Endothelial cell of umbilical vein (primary cell): ENCODE data around the gene SLC1A1. TPM values are rescaled to one million over a fixed set of nuclear protein-coding genes. Genes with fewer than 3 reads are reported as not detected.

Experiments used
- Bru-seq: library from RNA; stranded (reverse); fragments of 400-500 nt; gene quantifications from one replicate; lab custom pipeline; 2021; lab: Mats Ljungman, UMichigan
- BruChase-seq, 2 experiments: library from RNA; stranded (reverse); fragments of 400-500 nt; gene quantifications; one replicate each; lab custom pipeline; 2021; lab: Mats Ljungman, UMichigan
- BruUV-seq: library from RNA; stranded (reverse); fragments of 400-500 nt; replicated peaks from 2 replicates; lab custom pipeline; 2021; lab: Mats Ljungman, UMichigan
- CTCF ChIA-PET: fragments of 300-600, 350-600 bp; sonication (Branson Sonifier 250); formaldehyde crosslinking; loops from one replicate; lab custom pipeline; 2021; ENCODE audit warnings: antibody characterized with exemption, inconsistent platforms; lab: Charles Lee
- POLR2A ChIA-PET: fragments of 300-600, 350-600 bp; sonication (Branson Sonifier 250); formaldehyde crosslinking; loops from one replicate; lab custom pipeline; 2021; ENCODE audit warnings: antibody characterized with exemption, inconsistent platforms; lab: Charles Lee
- DNase-seq: peaks from one replicate; pipeline ENCODE4 v3.0.0-alpha.2; 2011; ENCODE audit warnings: low read depth, low spot score
- FAIRE-seq: peaks from 2 replicates; lab custom pipeline; 2011; peaks lifted over from hg19 to GRCh38; lab: Jason Lieb, UNC
- H2AFZ ChIP-seq: 2 replicates; pipeline ENCODE4 v1.6.0; 2012; ENCODE audit warnings: low read depth, low read length, control low read depth, inconsistent platforms
- H3K27ac ChIP-seq: 2 replicates; pipeline ENCODE4 v1.5.1; 2011; ENCODE audit warnings: low read depth, mild to moderate bottlenecking, control low read depth, low read length, moderate library complexity; ENCODE audit not compliant: insufficient read depth
- H3K27me3 ChIP-seq, 2 experiments: 2 replicates each; pipeline versions ENCODE4 v1.6.0 to v1.6.1; 2011; ENCODE audit warnings: low read length in 2 of 2, mixed read lengths in 1 of 2; ENCODE audit not compliant: control insufficient read depth in 2 of 2, insufficient read depth in 2 of 2
- H3K36me3 ChIP-seq, 2 experiments: 2 replicates in 1 of 2; 3 replicates in 1 of 2; pipeline ENCODE4 v1.5.1; 2011; ENCODE audit warnings: low read length in 2 of 2, mild to moderate bottlenecking in 1 of 2, moderate library complexity in 1 of 2; ENCODE audit not compliant: control insufficient read depth in 2 of 2, insufficient read depth in 2 of 2; ENCODE audit errors: extremely low read depth in 1 of 2
- H3K4me1 ChIP-seq: 3 replicates; pipeline ENCODE4 v1.5.1; 2011; ENCODE audit warnings: mild to moderate bottlenecking, low read length; ENCODE audit not compliant: control insufficient read depth, insufficient read depth; ENCODE audit errors: extremely low read depth
- H3K4me2 ChIP-seq: 2 replicates; pipeline ENCODE4 v1.6.1; 2011; ENCODE audit warnings: low read length, control low read depth, mixed read lengths; ENCODE audit not compliant: insufficient read depth
- H3K4me3 ChIP-seq, 3 experiments: fragments of 200-600 bp in 1 of 3; sonication (generic), shearing (Covaris generic) in 1 of 3; replicated peaks in 1 of 3; 2 replicates each; pipeline ENCODE4 v1.5.1; 2011 to 2016; ENCODE audit warnings: control low read depth in 3 of 3, low read length in 3 of 3, mild to moderate bottlenecking in 2 of 3, inconsistent platforms in 1 of 3, low read depth in 1 of 3, moderate library complexity in 1 of 3; ENCODE audit not compliant: insufficient read depth in 1 of 3
- H3K79me2 ChIP-seq: 2 replicates; pipeline ENCODE4 v1.6.0; 2012; ENCODE audit warnings: low read length, inconsistent platforms; ENCODE audit not compliant: control insufficient read depth, insufficient read depth
- H3K9ac ChIP-seq: replicated peaks from 2 replicates; pipeline ENCODE3; 2011; ENCODE audit warnings: low read length, control low read depth; ENCODE audit not compliant: insufficient read depth; ENCODE audit errors: extremely low read depth
- H3K9me1 ChIP-seq: replicated peaks from 3 replicates; pipeline ENCODE4 v1.6.0; 2011; ENCODE audit warnings: mild to moderate bottlenecking, low read length; ENCODE audit not compliant: control insufficient read depth, insufficient read depth; ENCODE audit errors: extremely low read depth
- H3K9me3 ChIP-seq: replicated peaks from 2 replicates; pipeline ENCODE4 v1.5.1; 2012; ENCODE audit warnings: low read length, inconsistent platforms; ENCODE audit not compliant: control insufficient read depth, insufficient read depth
- H4K20me1 ChIP-seq: replicated peaks from 2 replicates; pipeline ENCODE3; 2011; ENCODE audit warnings: mild to moderate bottlenecking, low read length; ENCODE audit not compliant: control insufficient read depth, insufficient read depth; ENCODE audit errors: extremely low read depth
- EZH2 ChIP-seq: IDR thresholded peaks from 2 replicates; pipeline ENCODE4 v1.6.1; 2012; ENCODE audit warnings: borderline replicate concordance, low read depth, mild to moderate bottlenecking, moderate library complexity, low read length, inconsistent platforms; ENCODE audit not compliant: severe bottlenecking
- FOS ChIP-seq: IDR thresholded peaks from 2 replicates; pipeline ENCODE4 v1.6.1; 2011; ENCODE audit warnings: mild to moderate bottlenecking, low read length, moderate library complexity, borderline replicate concordance; ENCODE audit not compliant: insufficient read depth
- GATA2 ChIP-seq: IDR thresholded peaks from 2 replicates; pipeline ENCODE4 v1.7.0; 2011; ENCODE audit warnings: low read depth, mild to moderate bottlenecking, moderate library complexity, mixed read lengths, low read length; ENCODE audit not compliant: insufficient read length, insufficient read depth
- JUN ChIP-seq: IDR thresholded peaks from 2 replicates; pipeline ENCODE4 v1.6.1; 2011; ENCODE audit warnings: borderline replicate concordance, low read depth; ENCODE audit not compliant: insufficient read length, insufficient read depth
- MAX ChIP-seq: IDR thresholded peaks from 2 replicates; pipeline ENCODE4 v1.6.1; 2011; ENCODE audit not compliant: insufficient read depth, insufficient read length
- MYC ChIP-seq: IDR thresholded peaks from one replicate; pipeline ENCODE4 v1.6.1; 2011; ENCODE audit warnings: mild to moderate bottlenecking, low read depth, low read length
- POLR2A ChIP-seq: IDR thresholded peaks from 2 replicates; pipeline ENCODE4 v1.6.1; 2012; ENCODE audit warnings: low read depth, mild to moderate bottlenecking, control low read depth, low read length
- POLR2AphosphoS5 ChIP-seq: IDR thresholded peaks from 2 replicates; pipeline ENCODE4 v1.6.1; 2012; ENCODE audit warnings: low read depth, mild to moderate bottlenecking, control low read depth, low read length, moderate library complexity; ENCODE audit not compliant: insufficient read depth
- dilution Hi-C: fragments of 300-500 bp; cut with MboI; formaldehyde crosslinking; loops from one replicate; pipeline ENCODE4 v1.15.0; 2019; ENCODE audit warnings: low sequenced_read_pairs; ENCODE audit not compliant: extremely low pct_ligation_motif_present
- intact Hi-C: fragments of 100-400 bp; cut with micrococcal nuclease; formaldehyde crosslinking; loops from one replicate; pipeline ENCODE4 v1.10.0; 2022
- long read RNA-seq: library from polyadenylated mRNA; stranded (forward); transcript quantifications from one replicate; pipeline ENCODE4 v2.0.0, GENCODE V29; 2021
- polyA minus RNA-seq, 3 experiments: library from RNA; depleted of rRNA, polyadenylated mRNA; stranded (reverse); fragments of >200 nt; gene quantifications; 1 replicate in 1 of 3; 2 replicates in 2 of 3; pipeline ENCODE4 v1.2.3, GENCODE V29; 2011
- polyA plus RNA-seq, 4 experiments: library from polyadenylated mRNA; depleted of rRNA in 3 of 4; stranded (reverse) in 3 of 4; unstranded in 1 of 4; fragments of >200 nt; gene quantifications; 2 replicates each; pipeline versions ENCODE4 v1.2.1 to v1.2.3, GENCODE V29; 2011 to 2012; ENCODE audit warnings: missing spikeins in 1 of 4
- total RNA-seq: library from RNA; stranded (reverse); gene quantifications from 2 replicates; pipeline ENCODE4 v1.2.3, GENCODE V29; 2021
- TF ChIP-seq, protein P1 (sequence below), 2 donors: IDR thresholded peaks; 1 replicate in 1 of 2; 2 replicates in 1 of 2; pipeline ENCODE4 v1.5.1; 2011; ENCODE audit warnings: low read length in 2 of 2, mild to moderate bottlenecking in 2 of 2, moderate library complexity in 2 of 2, control low read depth in 1 of 2, inconsistent platforms in 1 of 2, low read depth in 1 of 2; ENCODE audit not compliant: insufficient read depth in 1 of 2; ENCODE audit errors: extremely low read depth in 1 of 2

Gene SLC1A1
- 6.5 and 8.3 TPM in 2 replicates for total RNA-seq
- polyA plus RNA-seq = 5.2 and 5.8 TPM in 2 replicates
- 5.4 and 5.5 TPM in 2 replicates for polyA plus RNA-seq (2011; cell fraction: cytosol; rRNA removed)
- 5.0 and 6.0 TPM in 2 replicates for polyA plus RNA-seq (2011; cell fraction: nucleus; rRNA removed)
- polyA plus RNA-seq (2012) = 20.1 and 26.7 TPM in 2 replicates
- 8.7 and 11.5 TPM in 2 replicates for polyA minus RNA-seq
- polyA minus RNA-seq (2011; cell fraction: cytosol; rRNA and poly(A)+ RNA removed) = 4.3 TPM
- 3.8 and 4.6 TPM in 2 replicates for polyA minus RNA-seq (2011; cell fraction: nucleus; rRNA and poly(A)+ RNA removed)
- percentile 57 among the genes with signal in this experiment for Bru-seq, nascent RNA
- percentile 47 among the genes with signal in this experiment for BruChase-seq, experiment 1, labeled RNA remaining after a 6-hour chase
- percentile 48 among the genes with signal in this experiment for BruChase-seq, experiment 2, labeled RNA remaining after a 2-hour chase
- long read RNA-seq, transcript SLC1A1-201 (12 exons, 3,722 nt) = major isoform, 12 of 18 reads
- long read RNA-seq, partial matches to known transcripts = 2 of 18 reads
- long read RNA-seq, other reads (novel, unspliced or antisense) = 4 of 18 reads

DNA sequence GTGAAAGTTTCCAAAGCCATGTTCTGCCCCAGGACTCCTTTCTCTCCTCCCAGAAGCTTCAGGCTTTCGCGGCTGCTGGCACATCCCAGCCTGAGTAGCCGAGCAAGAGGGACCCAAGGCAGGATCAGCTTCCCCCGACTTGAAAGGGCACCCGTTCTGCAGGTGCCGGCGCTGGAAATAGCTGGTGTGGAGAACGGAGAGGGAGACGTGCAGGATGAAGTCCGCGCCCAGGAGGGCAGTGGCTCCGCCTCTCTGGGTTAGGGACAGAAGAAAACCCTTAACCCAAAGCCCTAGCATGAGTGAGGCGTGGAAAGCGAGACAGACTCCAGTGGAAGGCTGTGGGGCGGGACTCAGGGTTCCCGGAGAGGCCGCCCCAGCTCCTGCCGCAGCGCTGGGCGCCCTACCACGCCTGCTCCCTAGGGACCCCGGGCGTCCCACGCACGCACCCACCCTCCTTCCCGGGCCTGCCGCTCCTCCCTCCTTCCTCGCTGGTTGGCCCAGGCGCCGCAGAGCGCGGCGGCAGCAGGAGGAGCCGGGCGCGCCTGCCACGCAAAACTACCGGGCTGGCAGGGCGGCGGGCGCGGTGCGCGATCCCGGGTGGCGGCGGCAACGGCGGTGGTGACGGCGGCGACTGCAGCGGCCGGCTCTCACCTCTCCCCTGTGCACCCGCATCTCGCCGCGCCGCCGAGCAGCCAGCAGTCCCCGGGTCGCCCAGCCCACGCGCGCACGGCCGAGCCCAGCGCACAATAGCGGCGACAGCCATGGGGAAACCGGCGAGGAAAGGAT is at the start of gene SLC1A1:
Gene SLC1A1, plus strand, starts transcription at position 550 of the 786 bp plus-strand sequence. Its CDS starts 212 bp downstream, at position 762.
- peaks cover 28% of the 10 kb centered on the region for H3K79me2 ChIP-seq
- intact Hi-C loops = loop anchor here (1.0 to 5.0 kb wide), 6 partner anchors 8 to 252 kb away; partner anchors contain the start of gene AK3
- FAIRE-seq (peak; percentile 56), DNase-seq (peak; percentile 69)
- no peaks in the 10 kb centered on the region for H3K27me3 ChIP-seq
- ChIA-PET POLR2A (no interaction called here), CTCF (interaction anchor here (0.9 to 2.0 kb wide), 8 partner anchors 12 to 150 kb away, joined by 3 to 8 read pairs (median 3); no protein-coding TSS in a partner anchor)
- H3K4me2 ChIP-seq = peak within 1 kb of the TSS; percentile 92
- peak within 1 kb of the TSS; percentile 98 for H2AFZ ChIP-seq
- BruUV-seq = no TSS peak
- no peaks in the 10 kb centered on the region for H3K36me3 ChIP-seq
- peak within 1 kb of the TSS; percentile 84 to 94 (median 90) for H3K4me3 ChIP-seq
- H3K4me1 ChIP-seq = peaks cover 35% of the 10 kb centered on the region
- peak within 1 kb of the TSS; percentile 16 for H3K27ac ChIP-seq
- H3K9me1 ChIP-seq = no peaks in the 10 kb centered on the region
- TF ChIP-seq POLR2AphosphoS5 (peak; percentile 36), FOS (no peak)
- no peaks in the 10 kb centered on the region for H4K20me1 ChIP-seq
- H3K9me3 ChIP-seq = no peaks in the 10 kb centered on the region
- H3K9ac ChIP-seq = peak within 1 kb of the TSS; percentile 32
- dilution Hi-C loops = no loop called here

DNA sequence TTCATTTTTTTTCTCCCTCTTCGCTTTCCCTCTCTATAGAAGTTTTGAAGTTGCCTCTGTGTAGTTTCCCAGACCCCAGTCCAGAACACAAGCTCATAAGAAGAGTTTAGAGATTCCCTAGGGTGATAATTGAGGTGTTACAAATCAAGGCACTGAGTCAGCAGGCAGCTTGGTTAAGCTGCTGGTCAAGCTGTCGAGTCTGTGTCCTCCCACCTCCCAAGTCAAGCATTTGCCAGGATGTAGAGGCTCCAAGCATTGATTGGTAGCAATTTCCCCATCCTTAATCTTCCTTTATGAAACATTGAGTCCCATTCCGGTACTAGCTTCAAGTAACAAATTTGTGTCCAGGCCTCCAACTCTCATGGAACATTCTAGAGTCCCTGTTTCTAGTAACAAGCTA is 47.5 kb upstream of the SLC1A1 start:
- ChIA-PET POLR2A (no interaction called here), CTCF (interaction anchor here (1.0 kb wide), 1 partner anchor 14 kb away, joined by 4 read pairs; no protein-coding TSS in a partner anchor)
- intact Hi-C loops = no loop called here
- Histone ChIP-seq H3K79me2 (no peaks in the 10 kb centered on the region), H3K4me3 (no peak overlapping the region), H3K36me3 (no peaks in the 10 kb centered on the region), H3K27me3 (no peaks in the 10 kb centered on the region), H3K4me1 (no peaks in the 10 kb centered on the region), H3K9me1 (no peaks in the 10 kb centered on the region), H2AFZ (no peak overlapping the region), H3K27ac (no peak overlapping the region), H4K20me1 (no peaks in the 10 kb centered on the region), H3K4me2 (no peak overlapping the region), H3K9ac (no peak overlapping the region), H3K9me3 (no peaks in the 10 kb centered on the region)
- DNase-seq (no peak), FAIRE-seq (no peak)
- TF ChIP-seq, protein P1, sequence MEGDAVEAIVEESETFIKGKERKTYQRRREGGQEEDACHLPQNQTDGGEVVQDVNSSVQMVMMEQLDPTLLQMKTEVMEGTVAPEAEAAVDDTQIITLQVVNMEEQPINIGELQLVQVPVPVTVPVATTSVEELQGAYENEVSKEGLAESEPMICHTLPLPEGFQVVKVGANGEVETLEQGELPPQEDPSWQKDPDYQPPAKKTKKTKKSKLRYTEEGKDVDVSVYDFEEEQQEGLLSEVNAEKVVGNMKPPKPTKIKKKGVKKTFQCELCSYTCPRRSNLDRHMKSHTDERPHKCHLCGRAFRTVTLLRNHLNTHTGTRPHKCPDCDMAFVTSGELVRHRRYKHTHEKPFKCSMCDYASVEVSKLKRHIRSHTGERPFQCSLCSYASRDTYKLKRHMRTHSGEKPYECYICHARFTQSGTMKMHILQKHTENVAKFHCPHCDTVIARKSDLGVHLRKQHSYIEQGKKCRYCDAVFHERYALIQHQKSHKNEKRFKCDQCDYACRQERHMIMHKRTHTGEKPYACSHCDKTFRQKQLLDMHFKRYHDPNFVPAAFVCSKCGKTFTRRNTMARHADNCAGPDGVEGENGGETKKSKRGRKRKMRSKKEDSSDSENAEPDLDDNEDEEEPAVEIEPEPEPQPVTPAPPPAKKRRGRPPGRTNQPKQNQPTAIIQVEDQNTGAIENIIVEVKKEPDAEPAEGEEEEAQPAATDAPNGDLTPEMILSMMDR (IDR thresholded peaks at IDR 0.05; ENCODE audit: extremely low read depth in 1 of 2, insufficient read depth in 1 of 2, low read depth in 1 of 2, low read length in 2 of 2) = no peak
- no peak for TF ChIP-seq MAX
- TF ChIP-seq JUN = no peak
- no peak for TF ChIP-seq POLR2A
- TF ChIP-seq FOS = no peak
- TF ChIP-seq GATA2 = no peak
- no peak for TF ChIP-seq EZH2
- no peak for TF ChIP-seq MYC
- TF ChIP-seq POLR2AphosphoS5 = no peak
- dilution Hi-C loops = no loop called here
- BruUV-seq = no TSS peak
